IPS-NIHi7 (cell line): ENCODE data around the gene TMSB4X.
"Not testable (repeated sequence)": the region's sequence is repeated elsewhere in the genome, so short reads cannot be mapped to it uniquely, and the experiment has no call there.

Experiments
- DNase-seq: peaks from one replicate; pipeline ENCODE4 v3.0.0; 2012; ENCODE audit warnings: mixed read lengths; ENCODE audit errors: extremely low spot score

The TMSB4X gene

DNA sequence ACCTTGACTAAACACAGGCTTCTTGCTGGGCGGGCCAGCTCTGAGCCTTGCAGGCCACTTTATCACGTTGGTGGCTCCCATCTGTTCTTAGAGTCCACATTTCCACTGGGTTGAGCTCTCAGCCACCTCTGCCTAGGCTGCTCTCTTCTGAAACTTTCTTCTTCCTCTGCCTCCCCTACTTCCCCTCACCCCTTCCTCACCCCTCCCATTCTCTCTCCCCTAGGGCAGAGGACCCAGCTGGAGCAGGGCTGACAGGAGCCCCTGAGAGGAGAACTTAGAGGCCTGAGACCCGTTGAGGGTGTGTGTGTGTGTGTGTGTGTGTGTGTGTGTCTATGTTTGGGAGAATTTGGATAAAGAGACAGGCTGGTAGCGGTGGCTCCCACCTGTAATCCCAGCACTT lies 19.9 kb upstream of the TMSB4X start:
- no peak for DNase-seq

- no peak for DNase-seq
Observed at GRCh38 chrX:12955882-12956703, 18.8 kb upstream of the TMSB4X start.

GRCh38 chrX:12956704-12957534 lies 18.0 kb upstream of the TMSB4X start:
- peak; percentile 47 for DNase-seq

DNA sequence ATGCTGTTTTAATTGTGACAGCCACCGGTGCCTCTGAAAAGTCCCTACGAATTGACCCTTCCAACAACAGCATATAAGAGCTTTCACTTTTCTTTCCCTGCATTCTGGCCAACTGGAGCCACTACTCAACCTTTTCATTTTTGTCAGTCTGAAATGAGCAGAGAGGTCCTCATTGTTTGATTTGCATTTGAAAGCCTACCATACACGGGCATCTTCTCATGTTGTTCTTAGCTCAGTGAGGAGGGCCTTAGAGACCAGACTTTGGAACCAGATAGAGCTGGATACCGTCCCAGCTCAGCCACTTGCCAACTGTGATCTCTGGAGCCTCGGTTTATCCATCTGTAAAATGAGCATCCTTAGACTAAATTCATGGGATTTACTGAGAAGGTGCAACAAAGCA lies 16.9 kb upstream of the TMSB4X start:
- no peak for DNase-seq

- DNase-seq: no peak
Observed at GRCh38 chrX:12958461-12958860, 16.4 kb upstream of the TMSB4X start.

DNA sequence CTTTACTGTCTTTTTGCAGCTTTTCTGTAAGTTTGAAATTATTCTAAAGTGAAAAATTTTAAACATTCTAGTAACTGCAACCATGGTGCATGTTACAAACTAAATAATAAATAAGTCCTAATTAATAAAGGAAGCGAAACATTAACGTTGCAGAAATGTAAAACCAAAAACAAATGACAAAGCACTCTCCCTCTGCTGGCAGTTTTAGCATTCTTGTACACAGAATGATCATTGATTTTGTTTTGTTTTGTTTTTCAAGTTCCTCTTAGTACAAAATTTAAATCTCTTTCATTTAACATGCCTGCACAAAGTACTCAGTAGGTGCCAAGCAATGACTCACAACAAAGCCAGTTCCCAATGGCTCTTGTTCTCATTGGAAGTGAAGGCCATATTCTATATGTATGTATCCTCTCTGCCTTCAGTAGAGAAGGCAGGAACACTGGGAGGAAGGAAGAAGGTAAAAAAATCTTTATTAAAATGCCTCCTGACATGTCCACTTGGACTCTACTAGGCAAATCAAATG lies 13.7 kb upstream of the TMSB4X start:
- DNase-seq: no peak

DNA sequence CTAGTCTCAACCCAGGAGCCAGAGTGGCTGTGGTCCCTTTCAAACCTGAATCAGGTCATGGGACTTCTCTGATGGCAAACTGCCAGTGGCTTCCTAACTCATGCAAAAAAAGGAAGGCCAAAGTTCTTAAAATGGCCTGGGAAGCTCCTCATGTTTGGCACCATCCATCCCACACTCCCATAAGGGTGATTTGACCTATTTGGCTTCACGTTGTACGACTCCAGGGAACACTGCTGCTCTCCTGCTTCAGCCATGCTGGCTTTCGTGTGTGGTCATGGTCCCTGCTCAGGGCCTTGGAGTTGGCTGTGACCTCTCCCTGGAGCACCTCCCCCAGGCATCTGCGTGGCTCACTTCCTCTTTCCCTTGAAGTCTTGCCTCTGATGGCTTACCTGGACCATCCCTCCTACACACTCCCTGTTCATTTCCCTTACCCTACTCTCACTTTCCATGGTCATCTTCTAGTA lies 12.8 kb upstream of the TMSB4X start:
- no peak for DNase-seq

DNA sequence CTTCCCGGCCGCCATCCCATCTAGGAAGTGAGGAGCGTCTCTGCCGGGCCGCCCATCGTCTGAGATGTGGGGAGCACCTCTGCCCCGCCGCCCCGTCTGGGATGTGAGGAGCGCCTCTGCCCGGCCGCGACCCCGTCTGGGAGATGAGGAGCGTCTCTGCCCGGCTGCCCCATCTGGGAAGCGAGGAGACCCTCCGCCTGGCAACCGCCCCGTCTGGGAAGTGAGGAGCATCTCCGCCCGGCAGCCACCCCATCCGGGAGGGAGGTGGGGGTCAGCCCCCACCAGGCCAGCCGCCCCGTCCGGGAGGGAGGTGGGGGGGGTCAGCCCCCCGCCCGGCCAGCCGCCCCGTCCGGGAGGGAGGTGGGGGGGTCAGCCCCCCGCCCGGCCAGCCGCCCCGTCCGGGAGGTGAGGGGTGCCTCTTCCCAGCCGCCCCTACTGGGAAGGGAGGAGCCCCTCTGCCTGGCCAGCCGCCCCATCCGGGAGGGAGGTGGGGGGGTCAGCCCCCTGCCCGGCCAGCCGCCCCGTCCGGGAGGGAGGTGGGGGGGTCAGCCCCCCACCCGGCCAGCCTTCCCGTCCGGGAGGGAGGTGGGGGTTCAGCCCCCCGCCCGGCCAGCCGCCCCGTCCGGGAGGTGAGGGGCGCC lies 11.6 kb upstream of the TMSB4X start:
- not testable (repeated sequence) for DNase-seq

DNA sequence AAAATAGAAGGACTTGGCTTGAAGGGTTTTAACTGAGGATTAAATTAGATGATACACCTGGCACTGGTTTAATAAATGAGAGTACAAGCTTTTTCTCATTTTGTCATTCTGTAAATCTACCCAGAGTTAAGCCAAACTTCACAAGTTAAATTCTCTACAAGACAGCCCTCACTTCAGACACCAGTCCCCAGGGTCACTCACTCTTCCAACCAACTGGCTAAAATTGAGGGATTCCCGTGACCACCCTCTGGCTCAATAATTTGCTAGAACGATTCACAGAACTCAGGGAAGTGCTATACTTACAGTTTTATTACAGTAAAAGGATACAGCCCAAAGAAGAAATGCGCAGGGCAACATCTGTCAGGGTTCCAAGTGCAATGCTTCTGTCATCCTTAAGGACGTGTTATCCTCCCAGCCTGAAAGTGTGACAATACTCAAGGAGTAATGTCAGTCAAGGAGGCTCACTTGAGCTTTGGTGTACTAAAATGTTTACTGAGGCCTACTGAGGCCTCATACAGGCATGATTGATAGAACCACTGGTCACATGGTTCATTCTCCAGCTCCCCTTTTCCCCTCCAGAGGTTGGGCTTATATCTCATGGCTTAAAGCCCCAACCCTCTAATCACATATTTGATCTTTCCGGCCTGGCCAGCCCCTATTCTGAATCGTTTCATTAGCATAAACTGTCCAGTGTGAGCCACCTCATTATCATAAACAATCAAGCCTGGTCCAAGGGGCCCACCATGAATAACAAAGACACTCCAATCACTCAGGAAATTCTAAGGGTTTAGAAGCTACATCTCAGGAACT lies 9.6 kb upstream of the TMSB4X start:
- DNase-seq: no peak

DNA sequence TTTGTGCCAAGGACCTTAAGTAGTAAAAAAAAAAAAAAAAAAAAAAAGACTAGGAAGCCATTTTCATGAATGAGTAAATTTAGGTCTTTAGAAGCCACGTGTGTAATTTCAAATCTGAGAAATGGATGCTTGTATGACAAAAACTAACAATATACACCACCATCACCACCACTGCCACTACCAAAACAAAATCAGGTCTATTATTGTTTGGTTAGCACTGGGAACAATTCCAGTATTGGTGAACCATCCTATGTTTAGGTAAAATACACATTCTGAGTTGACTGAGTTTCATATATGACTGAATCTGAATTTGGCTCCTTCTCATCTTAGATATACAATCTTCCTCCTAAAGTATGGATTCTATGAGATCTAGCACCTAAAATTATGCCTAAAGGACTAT lies 8.8 kb upstream of the TMSB4X start:
- no peak for DNase-seq

GRCh38 chrX:12967711-12968465 lies 7.0 kb upstream of the TMSB4X start:
- no peak for DNase-seq

DNA sequence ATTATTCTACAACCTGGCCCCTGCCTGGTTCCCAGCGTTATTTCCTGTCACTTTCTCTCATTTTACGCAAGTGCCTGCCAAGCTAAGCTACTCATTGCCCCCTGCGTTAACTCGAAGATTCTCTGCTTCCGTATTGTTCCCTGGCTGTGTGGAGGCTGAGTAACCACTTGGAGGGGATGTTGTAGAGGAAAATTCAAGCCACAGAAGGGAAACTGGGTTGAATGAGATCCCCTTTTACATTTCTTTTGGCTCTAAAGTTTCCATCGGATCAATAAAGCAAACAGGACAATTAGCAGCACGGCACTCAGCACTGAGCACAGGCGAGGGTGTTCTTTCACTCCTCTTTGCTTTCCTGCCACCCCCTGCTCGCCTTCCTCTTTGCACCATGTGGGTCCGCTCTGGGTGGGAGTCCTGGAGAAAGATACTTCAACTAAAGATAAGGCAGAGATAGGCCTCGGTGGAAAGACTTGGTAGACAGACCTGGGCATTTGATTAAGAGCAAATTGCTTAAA lies 4.2 kb upstream of the TMSB4X start:
- DNase-seq: peak; percentile 73

DNA sequence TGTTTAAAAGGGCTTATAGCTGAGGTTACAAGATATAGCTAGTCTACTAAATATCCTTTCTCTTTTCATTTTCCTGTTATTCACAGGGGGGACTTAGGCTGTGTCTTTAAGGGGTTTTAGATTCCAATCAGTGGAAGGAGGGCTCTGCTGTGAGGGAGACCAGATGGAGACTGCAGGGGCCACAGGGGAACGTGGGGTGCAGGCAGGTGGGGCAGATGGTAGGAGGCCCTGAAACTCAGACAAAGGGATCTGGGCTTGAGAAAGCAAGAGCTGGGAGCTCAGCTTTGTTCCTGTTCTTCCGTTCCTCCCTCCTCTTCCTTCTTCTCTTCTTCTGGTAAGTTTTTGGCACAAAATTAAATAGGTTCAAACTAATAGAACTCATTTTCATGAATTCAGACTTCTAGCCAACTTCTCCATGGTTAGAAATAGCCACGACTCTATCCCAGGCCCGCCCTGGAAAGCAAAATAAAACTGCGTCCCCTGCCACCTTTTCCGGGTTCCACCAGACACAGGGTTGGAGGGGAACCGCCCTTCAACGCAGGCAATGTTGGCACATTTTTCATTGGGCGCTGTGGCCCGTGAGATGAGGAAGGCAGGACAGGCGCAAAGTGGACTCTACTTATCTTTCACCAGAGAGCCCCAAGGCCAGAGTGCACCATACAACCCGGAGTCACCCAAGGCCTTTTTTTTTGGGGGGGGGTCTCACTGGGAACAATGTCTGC lies 3.5 kb upstream of the TMSB4X start:
- DNase-seq: no peak

- DNase-seq: no peak
Observed at GRCh38 chrX:12972243-12972642, 2.7 kb upstream of the TMSB4X start.

GRCh38 chrX:12972878-12973560 lies 1.9 kb upstream of the TMSB4X start:
- no peak for DNase-seq

- DNase-seq: no peak
Observed at GRCh38 chrX:12973561-12974304, 1.2 kb upstream of the TMSB4X start.

DNA sequence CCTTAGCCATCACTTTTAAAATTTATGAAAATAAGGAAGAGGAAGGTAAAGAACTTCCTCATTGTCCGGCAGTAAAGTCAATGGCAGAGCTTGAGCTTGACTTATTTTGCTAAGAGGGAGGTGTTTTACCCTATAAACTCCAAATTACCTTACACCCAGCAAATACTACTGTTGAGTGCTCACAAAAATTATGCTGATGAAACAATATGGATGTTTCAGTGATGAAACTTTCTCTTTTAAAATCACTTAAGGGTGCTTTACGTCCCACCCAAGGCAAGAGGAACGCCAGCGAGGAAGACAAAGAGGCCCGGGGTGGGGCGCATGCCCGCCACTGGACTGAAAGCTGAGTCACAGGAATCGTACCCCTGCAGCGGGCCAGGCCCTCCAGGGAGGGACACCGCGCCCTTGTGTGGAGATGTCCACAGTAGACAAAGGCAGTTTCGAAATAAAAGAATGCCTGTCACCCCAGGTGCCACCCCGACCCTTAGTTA lies 560 bp upstream of the TMSB4X start:
- DNase-seq: peak; percentile 58

DNA sequence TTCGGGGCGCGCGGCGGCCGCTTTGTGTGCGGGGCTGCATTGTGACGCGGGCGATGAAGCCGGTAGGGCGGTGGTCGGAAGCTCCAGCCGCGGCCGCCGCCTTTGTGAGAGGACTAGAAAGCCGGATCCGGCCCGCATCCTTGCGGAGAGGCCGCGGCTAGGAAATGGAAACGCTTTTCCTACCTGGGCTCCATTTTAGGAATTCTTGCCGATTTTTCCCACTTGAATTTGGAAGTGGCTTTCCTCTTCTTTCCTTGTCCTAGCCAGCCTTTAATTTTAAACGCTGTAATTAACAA lies 708 bp downstream of the TMSB4X start:
- DNase-seq: no peak
